Smooth muscle cell (in vitro differentiated cells): ENCODE data around the gene IL1RAP. TPM values are rescaled to one million over a fixed set of nuclear protein-coding genes. Genes with fewer than 3 reads are reported as not detected.

ENCODE experiments used
- DNase-seq: peaks from one replicate; lab custom pipeline; 2025; ENCODE audit not compliant: unreplicated experiment; lab: John Stamatoyannopoulos, UW
- H2AFZ ChIP-seq: fragments of 200-600 bp; sonication (generic); 2 replicates; pipeline ENCODE4 v1.6.0; 2016; ENCODE audit warnings: antibody characterized with exemption, low read depth, mild to moderate bottlenecking
- H3F3A ChIP-seq: fragments of 200-600 bp; sonication (generic); 2 replicates; pipeline ENCODE4 v1.6.0; 2017; ENCODE audit warnings: antibody characterized with exemption, low read depth
- H3K27ac ChIP-seq: fragments of 200-600 bp; sonication (generic); 2 replicates; pipeline ENCODE4 v1.5.1; 2016; ENCODE audit warnings: low read depth, mild to moderate bottlenecking
- H3K27me3 ChIP-seq: fragments of 200-600 bp; sonication (generic); 2 replicates; pipeline ENCODE4 v1.6.1; 2016; ENCODE audit warnings: low read depth, mild to moderate bottlenecking
- H3K36me3 ChIP-seq: fragments of 200-600 bp; sonication (generic); 2 replicates; pipeline ENCODE4 v1.5.1; 2016; ENCODE audit warnings: low read depth
- H3K4me1 ChIP-seq: fragments of 200-600 bp; sonication (generic); 2 replicates; pipeline ENCODE4 v1.5.1; 2016; ENCODE audit warnings: low read depth
- H3K4me2 ChIP-seq: fragments of 200-600 bp; sonication (generic); 2 replicates; pipeline ENCODE4 v1.6.0; 2016; ENCODE audit warnings: mild to moderate bottlenecking
- H3K4me3 ChIP-seq: fragments of 200-600 bp; sonication (generic); 2 replicates; pipeline ENCODE4 v1.5.1; 2016; ENCODE audit warnings: mild to moderate bottlenecking
- H3K79me2 ChIP-seq: fragments of 200-600 bp; sonication (generic); 2 replicates; pipeline ENCODE4 v1.6.0; 2016; ENCODE audit warnings: low read depth, mild to moderate bottlenecking
- H3K9ac ChIP-seq: fragments of 200-600 bp; sonication (generic); 2 replicates; pipeline ENCODE4 v1.6.0; 2016; ENCODE audit warnings: low read depth
- H3K9me3 ChIP-seq: fragments of 200-600 bp; sonication (generic); replicated peaks from 2 replicates; pipeline ENCODE4 v1.5.1; 2016; ENCODE audit warnings: low read depth
- H4K20me1 ChIP-seq: fragments of 200-600 bp; sonication (generic); 2 replicates; pipeline ENCODE4 v1.6.0; 2016; ENCODE audit warnings: low read depth
- CTCF ChIP-seq: fragments of 200-600 bp; sonication (generic); IDR thresholded peaks from 2 replicates; pipeline ENCODE4 v1.5.1; 2017; ENCODE audit warnings: borderline replicate concordance, mild to moderate bottlenecking, antibody characterized with exemption; ENCODE audit not compliant: insufficient read depth, poor library complexity, severe bottlenecking
- WGBS: methylation state at CpG from one replicate; pipeline ENCODE4 v1.1.7; 2016; ENCODE audit warnings: low lambda C conversion rate; 5-methylcytosine and 5-hydroxymethylcytosine counted together
- polyA plus RNA-seq: library from polyadenylated mRNA; unstranded; fragments of >200 nt; fragmentation: Nextera tagmentation; extraction: Ambion mirVana; gene quantifications from 2 replicates; pipeline ENCODE4 v1.2.1, GENCODE V29; 2016
- total RNA-seq: library from RNA; depleted of rRNA; stranded (reverse); fragments of >200 nt; gene quantifications from 2 replicates; pipeline ENCODE4 v1.2.3, GENCODE V29; 2014

The IL1RAP gene
- total and polyA plus RNA-seq, 2 experiments from 2014 or later: 13.5 to 49.1 TPM

- H3K27me3 ChIP-seq: no peaks in the 10 kb centered on the region
- no peak overlapping the region for H3K4me3 ChIP-seq
- no peak overlapping the region for H3K4me2 ChIP-seq
- no peaks in the 10 kb centered on the region for H3F3A ChIP-seq
- H3K27ac ChIP-seq: no peak overlapping the region
- no peaks in the 10 kb centered on the region for H3K9me3 ChIP-seq
- no peaks in the 10 kb centered on the region for H3K4me1 ChIP-seq
- peaks cover 19% of the 10 kb centered on the region for H3K36me3 ChIP-seq
- no peak for DNase-seq
- no peaks in the 10 kb centered on the region for H3K79me2 ChIP-seq
- 23% methylated on average over 4 of the region's 4 CpGs for WGBS
- H3K9ac ChIP-seq: no peak overlapping the region
- no peak overlapping the region for H2AFZ ChIP-seq
- no peaks in the 10 kb centered on the region for H4K20me1 ChIP-seq
- no peak for TF ChIP-seq CTCF
Observed at GRCh38 chr3:190605385-190605784, 91.5 kb downstream of the IL1RAP start.

DNA sequence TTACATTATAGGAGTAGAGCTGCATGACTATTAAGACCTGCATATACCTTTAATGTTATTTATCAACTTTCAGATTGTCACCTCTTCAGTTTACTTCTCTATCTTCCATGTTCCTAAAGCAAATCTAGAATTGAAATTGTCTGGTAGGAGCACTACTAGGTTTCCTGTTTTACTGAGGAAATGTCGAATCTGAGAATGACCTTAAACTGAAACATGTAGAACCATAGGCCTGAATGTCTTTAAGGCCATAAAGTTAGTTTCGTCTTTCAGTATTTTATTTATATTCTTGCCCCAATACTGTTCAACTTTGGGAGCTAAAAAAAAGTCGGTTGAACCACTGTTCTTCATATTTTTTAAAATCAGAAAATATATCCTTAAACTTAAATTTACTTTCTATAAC lies 92.7 kb downstream of the IL1RAP start:
- Histone ChIP-seq H3K27me3 (no peaks in the 10 kb centered on the region), H3K27ac (no peak overlapping the region), H3K4me3 (no peak overlapping the region), H3K9me3 (no peaks in the 10 kb centered on the region), H3K4me2 (no peak overlapping the region), H3K4me1 (no peaks in the 10 kb centered on the region), H4K20me1 (no peaks in the 10 kb centered on the region), H2AFZ (no peak overlapping the region), H3K36me3 (peaks cover 19% of the 10 kb centered on the region), H3K79me2 (no peaks in the 10 kb centered on the region), H3F3A (no peaks in the 10 kb centered on the region), H3K9ac (no peak overlapping the region)
- no peak for DNase-seq
- no peak for TF ChIP-seq CTCF
- 60% methylated on average over 3 of the region's 3 CpGs for WGBS

DNA sequence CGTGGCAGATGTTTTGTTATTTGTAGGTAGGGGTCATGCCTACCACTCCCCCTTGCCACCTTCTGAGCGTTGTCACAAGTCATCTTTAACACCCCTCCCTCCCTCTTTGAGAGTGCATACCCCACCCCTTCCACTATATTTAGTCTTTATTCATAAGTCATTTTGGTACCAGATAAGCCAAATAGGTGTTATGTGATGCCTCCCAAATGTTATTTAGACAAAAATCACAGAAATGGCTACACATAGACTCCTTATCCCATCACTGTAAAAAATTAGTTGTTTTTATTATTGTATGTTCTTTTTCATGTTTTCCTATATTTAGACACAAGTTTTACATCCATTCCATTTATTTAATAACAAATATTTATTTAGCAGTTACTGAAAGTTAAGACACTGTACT lies 93.1 kb downstream of the IL1RAP start:
- H3K4me3 ChIP-seq: no peak overlapping the region
- H3K4me2 ChIP-seq: no peak overlapping the region
- peaks cover 19% of the 10 kb centered on the region for H3K36me3 ChIP-seq
- no peak for DNase-seq
- H3K27me3 ChIP-seq: no peaks in the 10 kb centered on the region
- H3K79me2 ChIP-seq: no peaks in the 10 kb centered on the region
- H3K27ac ChIP-seq: no peak overlapping the region
- no peaks in the 10 kb centered on the region for H3F3A ChIP-seq
- H4K20me1 ChIP-seq: no peaks in the 10 kb centered on the region
- no peaks in the 10 kb centered on the region for H3K4me1 ChIP-seq
- H3K9me3 ChIP-seq: no peaks in the 10 kb centered on the region
- H3K9ac ChIP-seq: no peak overlapping the region
- WGBS: 82% methylated on average over 2 of the region's 2 CpGs
- no peak overlapping the region for H2AFZ ChIP-seq
- no peak for TF ChIP-seq CTCF

GRCh38 chr3:190608850-190609589 lies 95.1 kb downstream of the IL1RAP start:
- DNase-seq: no peak
- Histone ChIP-seq H3K4me3 (no peak overlapping the region), H3K36me3 (peaks cover 19% of the 10 kb centered on the region), H3F3A (no peaks in the 10 kb centered on the region), H3K4me2 (no peak overlapping the region), H3K4me1 (no peaks in the 10 kb centered on the region), H3K9ac (no peak overlapping the region), H3K27ac (no peak overlapping the region), H4K20me1 (no peaks in the 10 kb centered on the region), H3K79me2 (no peaks in the 10 kb centered on the region), H3K9me3 (no peaks in the 10 kb centered on the region), H2AFZ (no peak overlapping the region), H3K27me3 (no peaks in the 10 kb centered on the region)
- no peak for TF ChIP-seq CTCF
- 96% methylated on average over 4 of the region's 4 CpGs for WGBS
